ENCODE results near the gene MAPKAPK2. TPM values are rescaled to one million over a fixed set of nuclear protein-coding genes. Genes with fewer than 3 reads are reported as not detected.

MAPKAPK2 gene
- total RNA-seq, 4 donors from 2014 or later = 37.8 to 50.7 (median 43.2) TPM

DNA sequence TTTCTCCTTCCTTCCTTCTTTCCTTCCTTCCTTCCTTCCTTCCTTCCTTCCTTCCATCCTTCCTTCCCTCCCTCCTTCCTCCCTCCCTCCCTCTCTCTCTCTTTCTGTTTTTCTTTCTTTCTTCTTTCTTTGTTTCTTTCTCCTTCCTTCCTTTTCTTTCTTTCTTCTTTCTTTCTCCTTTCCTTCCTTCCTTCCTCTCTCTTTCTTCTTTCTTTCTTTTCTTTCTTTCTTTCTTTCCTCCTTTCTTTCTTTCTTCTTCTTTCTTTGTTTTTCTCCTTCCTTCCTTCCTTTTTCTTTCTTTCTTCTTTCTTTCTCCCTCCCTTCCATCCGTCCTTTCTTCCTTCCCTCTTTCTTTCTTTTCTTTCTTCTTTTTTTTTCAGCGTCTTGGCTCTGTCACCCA, 67.8 kb downstream of the MAPKAPK2 start:
- no peak for DNase-seq
- H3K27me3 ChIP-seq = peaks cover 0 to 16% (median 0%) of the 10 kb centered on the region in 4 donors
- no peaks in the 10 kb centered on the region for H3K36me3 ChIP-seq
- H3K27ac ChIP-seq = no peak overlapping the region
- no peaks in the 10 kb centered on the region for H3K4me1 ChIP-seq
- WGBS, 2 donors = 68 to 92% methylated on average over 2 of the region's 2 CpGs
- no peak overlapping the region for H3K4me3 ChIP-seq
- H3K9me3 ChIP-seq = no peaks in the 10 kb centered on the region
- intact Hi-C loops (cut with DNase I) = no loop called here
- TF ChIP-seq POLR2A (IDR thresholded peaks at IDR 0.05) = no peak
- TF ChIP-seq, protein P1, sequence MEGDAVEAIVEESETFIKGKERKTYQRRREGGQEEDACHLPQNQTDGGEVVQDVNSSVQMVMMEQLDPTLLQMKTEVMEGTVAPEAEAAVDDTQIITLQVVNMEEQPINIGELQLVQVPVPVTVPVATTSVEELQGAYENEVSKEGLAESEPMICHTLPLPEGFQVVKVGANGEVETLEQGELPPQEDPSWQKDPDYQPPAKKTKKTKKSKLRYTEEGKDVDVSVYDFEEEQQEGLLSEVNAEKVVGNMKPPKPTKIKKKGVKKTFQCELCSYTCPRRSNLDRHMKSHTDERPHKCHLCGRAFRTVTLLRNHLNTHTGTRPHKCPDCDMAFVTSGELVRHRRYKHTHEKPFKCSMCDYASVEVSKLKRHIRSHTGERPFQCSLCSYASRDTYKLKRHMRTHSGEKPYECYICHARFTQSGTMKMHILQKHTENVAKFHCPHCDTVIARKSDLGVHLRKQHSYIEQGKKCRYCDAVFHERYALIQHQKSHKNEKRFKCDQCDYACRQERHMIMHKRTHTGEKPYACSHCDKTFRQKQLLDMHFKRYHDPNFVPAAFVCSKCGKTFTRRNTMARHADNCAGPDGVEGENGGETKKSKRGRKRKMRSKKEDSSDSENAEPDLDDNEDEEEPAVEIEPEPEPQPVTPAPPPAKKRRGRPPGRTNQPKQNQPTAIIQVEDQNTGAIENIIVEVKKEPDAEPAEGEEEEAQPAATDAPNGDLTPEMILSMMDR (IDR thresholded peaks at IDR 0.05) = no peak

DNA sequence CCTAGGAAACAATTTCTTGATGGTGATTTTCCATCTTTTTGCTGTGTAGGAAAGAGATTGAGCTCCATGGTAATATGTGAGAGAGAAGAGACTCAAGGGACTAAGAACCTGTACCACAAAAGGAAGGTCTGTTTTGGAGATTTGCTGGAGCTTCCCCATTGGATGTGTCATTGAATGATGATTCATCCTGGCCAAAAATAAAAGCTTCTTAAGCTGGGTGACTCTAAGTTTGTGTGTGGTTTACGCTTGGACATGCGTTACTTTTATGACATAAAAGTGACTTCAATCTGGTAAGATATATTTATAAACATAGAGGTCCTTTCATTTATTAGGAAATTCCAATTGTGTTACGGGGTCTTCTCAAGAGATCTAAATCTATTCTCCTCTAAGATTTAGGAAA, 68.4 kb downstream of the MAPKAPK2 start:
- peaks cover 0 to 18% (median 0%) of the 10 kb centered on the region in 4 donors for H3K27me3 ChIP-seq
- H3K27ac ChIP-seq = no peak overlapping the region
- H3K4me1 ChIP-seq = no peaks in the 10 kb centered on the region
- no peaks in the 10 kb centered on the region for H3K9me3 ChIP-seq
- H3K4me3 ChIP-seq = no peak overlapping the region
- 57 to 70% methylated on average over 3 of the region's 3 CpGs for WGBS, 2 donors
- intact Hi-C loops (cut with DNase I) = no loop called here
- no peak for TF ChIP-seq POLR2A (IDR thresholded peaks at IDR 0.05)
- TF ChIP-seq, protein P1 (IDR thresholded peaks at IDR 0.05) = no peak
- DNase-seq = no peak
- no peaks in the 10 kb centered on the region for H3K36me3 ChIP-seq

DNA sequence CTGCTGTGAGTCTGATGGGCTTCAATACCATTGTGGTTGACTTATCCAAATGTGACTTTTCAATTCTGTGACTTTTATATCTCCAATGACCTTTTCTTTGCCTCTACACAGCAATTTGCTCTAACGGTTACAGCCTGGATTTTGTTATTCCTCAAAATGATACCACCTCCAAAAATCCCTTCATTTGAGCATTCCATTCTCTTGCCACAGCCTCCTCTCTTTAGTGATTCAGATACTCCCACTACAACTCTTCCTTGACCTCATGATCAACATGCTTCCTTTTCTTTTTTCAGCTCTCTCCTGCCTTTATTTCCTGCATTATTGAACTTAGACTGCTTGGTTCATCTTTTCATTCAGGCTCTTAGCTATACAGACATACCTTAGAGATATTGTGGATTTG, 69.3 kb downstream of the MAPKAPK2 start:
- no peak for DNase-seq
- no peak overlapping the region for H3K4me3 ChIP-seq
- H3K9me3 ChIP-seq = no peaks in the 10 kb centered on the region
- no peaks in the 10 kb centered on the region for H3K36me3 ChIP-seq
- H3K4me1 ChIP-seq = no peaks in the 10 kb centered on the region
- no peak overlapping the region for H3K27ac ChIP-seq
- WGBS, 2 donors = 45 to 67% methylated on average over 1 of the region's 1 CpG
- TF ChIP-seq, protein P1 (IDR thresholded peaks at IDR 0.05) = no peak
- no peak for TF ChIP-seq POLR2A (IDR thresholded peaks at IDR 0.05)
- peaks cover 0 to 27% (median 0%) of the 10 kb centered on the region in 4 donors for H3K27me3 ChIP-seq
- intact Hi-C loops (cut with DNase I) = no loop called here

DNA sequence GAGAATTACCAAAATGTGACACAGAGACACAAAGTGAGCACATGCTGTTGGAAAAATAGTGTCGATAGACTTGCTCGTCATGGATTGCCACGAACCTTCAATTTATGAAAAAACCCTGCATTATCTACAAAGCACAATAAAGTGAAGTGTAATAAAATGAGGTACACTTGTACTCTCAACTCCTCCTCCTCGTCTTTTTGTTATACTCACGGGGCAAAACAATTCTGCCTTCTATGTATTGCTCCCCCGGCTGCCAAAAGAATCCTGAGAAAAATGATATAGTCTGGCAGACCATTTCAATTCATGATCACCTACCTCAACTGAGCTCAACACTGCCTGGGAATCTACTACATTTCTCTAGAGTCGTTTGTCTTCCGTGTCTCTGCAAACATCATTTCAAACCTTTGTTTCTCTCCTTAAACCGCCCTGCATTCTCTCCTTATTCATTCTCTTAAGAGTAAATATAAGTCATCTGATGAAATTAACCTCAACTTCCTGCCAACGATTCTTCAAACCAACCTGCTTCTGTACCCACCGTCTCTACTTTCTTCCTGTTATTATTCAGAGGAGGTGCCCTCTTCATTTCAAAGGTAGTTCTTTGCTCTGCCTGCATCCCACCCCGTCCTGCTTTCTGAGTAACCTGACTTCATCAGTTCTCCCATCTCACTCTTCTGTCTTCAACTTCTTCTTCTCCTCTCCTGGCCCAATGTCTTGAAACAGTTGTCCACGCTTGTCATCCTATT, 73.0 kb downstream of the MAPKAPK2 start:
- no peaks in the 10 kb centered on the region for H3K9me3 ChIP-seq
- 51 to 54% methylated on average over 13 of the region's 13 CpGs for WGBS, 2 donors
- peak overlapping the region in 1 of 4 donors; percentile 42 for H3K27ac ChIP-seq
- no peak overlapping the region for H3K4me3 ChIP-seq
- H3K4me1 ChIP-seq = no peaks in the 10 kb centered on the region
- DNase-seq = no peak
- TF ChIP-seq, protein P1 (IDR thresholded peaks at IDR 0.05) = no peak
- TF ChIP-seq POLR2A (IDR thresholded peaks at IDR 0.05) = no peak
- H3K27me3 ChIP-seq = peaks cover 0 to 30% (median 0%) of the 10 kb centered on the region in 4 donors
- intact Hi-C loops (cut with DNase I) = no loop called here
- H3K36me3 ChIP-seq = no peaks in the 10 kb centered on the region

DNA sequence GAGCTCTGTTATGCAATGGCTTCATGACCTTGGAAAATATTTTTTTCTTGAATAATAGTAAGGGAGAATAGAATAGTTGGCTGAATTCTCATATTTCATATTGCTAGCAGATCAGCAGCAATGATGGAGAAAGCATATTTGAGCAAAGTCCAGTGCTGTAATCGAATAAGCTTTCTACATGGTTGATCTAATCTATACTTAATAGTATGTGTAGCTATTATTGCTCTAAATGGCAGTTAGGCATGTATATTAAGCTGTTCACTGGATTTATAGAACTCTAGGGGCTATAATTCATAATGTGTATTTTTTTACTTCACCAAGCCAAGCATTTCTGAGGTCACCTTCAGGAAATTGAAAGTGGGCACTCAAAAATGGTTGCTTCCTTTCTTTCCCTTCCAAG, 75.9 kb downstream of the MAPKAPK2 start:
- intact Hi-C loops (cut with DNase I) = no loop called here
- no peak overlapping the region for H3K27ac ChIP-seq
- H3K4me3 ChIP-seq = no peak overlapping the region
- H3K4me1 ChIP-seq = peaks cover 0 to under 1% (median 0%) of the 10 kb centered on the region in 3 donors
- no peaks in the 10 kb centered on the region for H3K36me3 ChIP-seq
- H3K9me3 ChIP-seq = peaks cover 0 to 7% (median 0%) of the 10 kb centered on the region in 3 donors
- DNase-seq = no peak
- peaks cover 0 to 31% (median 0%) of the 10 kb centered on the region in 4 donors for H3K27me3 ChIP-seq
- TF ChIP-seq, protein P1 (IDR thresholded peaks at IDR 0.05) = no peak
- TF ChIP-seq POLR2A (IDR thresholded peaks at IDR 0.05) = no peak
- 94 to 95% methylated on average over 1 of the region's 1 CpG for WGBS, 2 donors
